Prostate gland (tissue), 2 donors: Measurements from ENCODE around the gene CLDN7.

Experiments used
- CTCF ChIP-seq, 4 experiments: fragments of 200-600 bp in 2 of 4; fragments of 450-650 bp in 2 of 4; sonication (generic) in 2 of 4; IDR thresholded peaks; 1 replicate in 3 of 4; 2 replicates in 1 of 4; pipeline ENCODE4 v1.5.1; 2016 to 2019; ENCODE audit warnings: antibody characterized with exemption in 4 of 4, mild to moderate bottlenecking in 2 of 4, moderate library complexity in 2 of 4
- POLR2A ChIP-seq: fragments of 450-650 bp; IDR thresholded peaks from one replicate; pipeline ENCODE4 v1.6.1; 2016; ENCODE audit warnings: antibody characterized with exemption, mild to moderate bottlenecking

DNA sequence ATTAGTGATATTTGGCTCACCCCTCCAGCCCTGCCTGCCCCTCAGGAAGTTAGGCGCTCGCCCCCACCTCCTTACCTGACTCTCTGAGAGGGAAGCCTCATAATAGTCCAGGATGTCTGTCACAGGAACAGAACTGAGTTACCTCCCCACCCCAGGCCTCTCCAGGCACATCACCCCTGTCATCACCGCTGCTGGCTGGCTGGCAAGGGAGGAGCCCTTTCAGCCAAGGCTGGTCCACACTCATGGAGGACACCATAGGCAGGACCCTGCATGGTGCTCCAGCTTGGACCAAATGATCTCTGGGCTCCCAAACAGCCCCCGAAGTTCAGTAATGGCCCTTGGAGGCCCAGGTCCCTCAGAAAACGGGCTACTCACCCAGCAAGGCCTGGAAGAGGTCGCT, 44.1 kb downstream of the CLDN7 start:
- no peak for TF ChIP-seq CTCF (IDR thresholded peaks at IDR 0.05)
- TF ChIP-seq POLR2A, result no peak
